HepG2 (cell line): Measurements from ENCODE around the gene CCL8. TPM values are rescaled to one million over a fixed set of nuclear protein-coding genes. Genes with fewer than 3 reads are reported as not detected.

Source experiments
- ATAC-seq: fragments of 200-7000 bp; cut with Tn5 transposase; 3 replicates; pipeline ENCODE4 v1.9.1; 2020; ENCODE audit warnings: mild to moderate bottlenecking, moderate library complexity
- BruUV-seq: library from RNA; stranded (reverse); fragments of 400-500 nt; replicated peaks from 2 replicates; lab custom pipeline; 2021; lab: Mats Ljungman, UMichigan
- CTCF ChIA-PET: fragments of 300-600 bp; formaldehyde crosslinking; extraction: SDS; loops from one replicate; lab custom pipeline; 2021; ENCODE audit warnings: low total read pairs, inconsistent platforms, low intra/inter-chr PET ratio; lab: Yijun Ruan, JAX
- POLR2A ChIA-PET: fragments of 350-600 bp; sonication (Branson Sonifier 250); formaldehyde crosslinking; loops from one replicate; lab custom pipeline; 2020; ENCODE audit warnings: antibody characterized with exemption, inconsistent platforms; lab: Yijun Ruan, JAX
- DNase-seq: peaks from one replicate; pipeline ENCODE4 v3.0.0-alpha.2; 2015; ENCODE audit warnings: low spot score
- FAIRE-seq: peaks from 3 replicates; lab custom pipeline; 2011; peaks lifted over from hg19 to GRCh38; lab: Jason Lieb, UNC
- H2AFZ ChIP-seq: one replicate; pipeline ENCODE4 v1.6.1; 2011; ENCODE audit warnings: low read length, inconsistent platforms
- H3K27ac ChIP-seq: fragments of 300-600 bp; 3 replicates; pipeline ENCODE4 v1.8.0; 2011; ENCODE audit warnings: mixed run types, mild to moderate bottlenecking, mixed read lengths, low read length, inconsistent platforms; ENCODE audit not compliant: insufficient read depth; ENCODE audit errors: extremely low read length
- H3K27me3 ChIP-seq, 2 experiments: fragments of 200-600 bp in 1 of 2; 2 replicates in 1 of 2; 3 replicates in 1 of 2; pipeline versions ENCODE4 v1.6.0 to v1.8.0; 2011; ENCODE audit warnings: low read length in 2 of 2, mild to moderate bottlenecking in 2 of 2, moderate library complexity in 2 of 2, inconsistent platforms in 1 of 2; ENCODE audit not compliant: insufficient read depth in 2 of 2, control insufficient read depth in 1 of 2
- H3K36me3 ChIP-seq, 2 experiments: fragments of 200-600 bp in 1 of 2; replicated peaks in 1 of 2; 2 replicates in 1 of 2; 3 replicates in 1 of 2; pipeline versions ENCODE4 v1.5.1 to v1.8.0; 2011; ENCODE audit warnings: low read length in 2 of 2, inconsistent platforms in 1 of 2; ENCODE audit not compliant: insufficient read depth in 2 of 2, control insufficient read depth in 1 of 2
- H3K4me1 ChIP-seq: 2 replicates; pipeline ENCODE4 v1.5.1; 2012; ENCODE audit warnings: low read length, inconsistent platforms; ENCODE audit not compliant: insufficient read depth
- H3K4me2 ChIP-seq: 2 replicates; pipeline ENCODE4 v1.6.0; 2011; ENCODE audit warnings: low read depth, low read length, inconsistent platforms
- H3K4me3 ChIP-seq, 3 experiments: fragments of 200-600 bp in 1 of 3; sonication (generic), shearing (Covaris generic) in 1 of 3; replicated peaks in 1 of 3; 2 replicates each; pipeline ENCODE4 v1.5.1; 2011 to 2016; ENCODE audit warnings: low read length in 3 of 3, inconsistent platforms in 2 of 3, low read depth in 2 of 3, mild to moderate bottlenecking in 2 of 3, control low read depth in 1 of 3, mixed read lengths in 1 of 3; ENCODE audit not compliant: insufficient read depth in 1 of 3
- H3K79me2 ChIP-seq: one replicate; pipeline ENCODE4 v1.6.1; 2011; ENCODE audit warnings: low read length, inconsistent platforms; ENCODE audit not compliant: insufficient read depth
- H3K9ac ChIP-seq: 2 replicates; pipeline ENCODE4 v1.6.0; 2011; ENCODE audit warnings: mild to moderate bottlenecking, low read depth, low read length, inconsistent platforms; ENCODE audit not compliant: insufficient read depth
- H3K9me3 ChIP-seq: 2 replicates; pipeline ENCODE4 v1.5.1; 2012; ENCODE audit warnings: mild to moderate bottlenecking, low read length
- H4K20me1 ChIP-seq: 2 replicates; pipeline ENCODE4 v1.6.0; 2011; ENCODE audit warnings: inconsistent platforms, mild to moderate bottlenecking, low read length, moderate library complexity; ENCODE audit not compliant: insufficient read depth
- ATM ChIP-seq: fragments of 450-650 bp; IDR thresholded peaks from 2 replicates; pipeline ENCODE4 v1.7.1; 2017; ENCODE audit warnings: mild to moderate bottlenecking, borderline replicate concordance
- BCL3 ChIP-seq: sonication (generic); formaldehyde crosslinking; IDR thresholded peaks from 2 replicates; pipeline ENCODE4 v1.5.1; 2020; ENCODE audit warnings: mild to moderate bottlenecking, missing genetic modification reagents, moderate library complexity
- CBX1 ChIP-seq: IDR thresholded peaks from one replicate; pipeline ENCODE4 v1.6.1; 2016; ENCODE audit warnings: antibody characterized with exemption, low read depth
- CTCF ChIP-seq: sonication (generic); formaldehyde crosslinking; IDR thresholded peaks from 2 replicates; pipeline ENCODE4 v1.5.0; 2020; ENCODE audit warnings: mild to moderate bottlenecking, missing genetic modification reagents, moderate library complexity
- GTF3A ChIP-seq: sonication (generic); formaldehyde crosslinking; conservative IDR thresholded peaks from 2 replicates; pipeline ENCODE4 v1.4.0; 2020; ENCODE audit warnings: mild to moderate bottlenecking, missing genetic modification reagents
- KAT2B ChIP-seq: fragments of 150-350 bp; IDR thresholded peaks from 2 replicates; pipeline ENCODE4 v1.6.1; 2014; ENCODE audit warnings: low read depth, low read length, borderline replicate concordance
- MEIS2 ChIP-seq: sonication (generic); formaldehyde crosslinking; IDR thresholded peaks from 2 replicates; pipeline ENCODE4 v1.9.0; 2021; ENCODE audit warnings: mild to moderate bottlenecking, missing genetic modification reagents
- PLSCR1 ChIP-seq: sonication (generic); formaldehyde crosslinking; IDR thresholded peaks from 2 replicates; pipeline ENCODE4 v1.5.0; 2020; ENCODE audit warnings: missing genetic modification reagents, mild to moderate bottlenecking, borderline replicate concordance
- SNAPC2 ChIP-seq: sonication (generic); formaldehyde crosslinking; IDR thresholded peaks from 2 replicates; pipeline ENCODE4 v1.8.1; 2022; ENCODE audit warnings: mild to moderate bottlenecking, missing genetic modification reagents
- SP5 ChIP-seq: IDR thresholded peaks from 2 replicates; pipeline ENCODE4 v1.6.1; 2016; ENCODE audit warnings: low read depth, borderline replicate concordance
- ZFP1 ChIP-seq: IDR thresholded peaks from 2 replicates; pipeline ENCODE4 v1.6.1; 2016
- ZNF326 ChIP-seq: sonication (generic); formaldehyde crosslinking; IDR thresholded peaks from 2 replicates; pipeline ENCODE4 v1.4.0; 2020; ENCODE audit warnings: missing genetic modification reagents, borderline replicate concordance
- ZNF543 ChIP-seq: sonication (generic); formaldehyde crosslinking; IDR thresholded peaks from 2 replicates; pipeline ENCODE4 v1.4.0; 2020; ENCODE audit warnings: mild to moderate bottlenecking, missing genetic modification reagents
- ZNF891 ChIP-seq: sonication (generic); formaldehyde crosslinking; IDR thresholded peaks from 2 replicates; pipeline ENCODE4 v1.5.0; 2020; ENCODE audit warnings: mild to moderate bottlenecking, missing genetic modification reagents
- WGBS: methylation state at CpG from one replicate; pipeline ENCODE4 v1.1.6; 2017; ENCODE audit warnings: low lambda C conversion rate; 5-methylcytosine and 5-hydroxymethylcytosine counted together
- in situ Hi-C: cut with HindIII; loops from 2 replicates; pipeline ENCODE4 v1.10.0; 2017; ENCODE audit warnings: low pct_unique_long_range_greater_than_20kb; ENCODE audit not compliant: extremely low pct_ligation_motif_present
- intact Hi-C: fragments of 100-400 bp; cut with micrococcal nuclease; formaldehyde crosslinking; loops from one replicate; pipeline ENCODE4 v1.10.0; 2022; ENCODE audit not compliant: unreplicated experiment
- polyA plus RNA-seq, 8 experiments: library from polyadenylated mRNA; depleted of rRNA in 3 of 8; stranded (reverse) in 7 of 8; unstranded in 1 of 8; fragments of >200 nt; fragmentation: Illumina TruSeq in 4 of 8; extraction: Trizol in 4 of 8; gene quantifications; 2 replicates each; pipeline versions ENCODE4 v1.2.1 to v1.2.3, GENCODE V29; 2011 to 2016; ENCODE audit warnings: low read depth in 4 of 8, missing spikeins in 1 of 8, mixed read lengths in 1 of 8; ENCODE audit not compliant: insufficient read depth in 1 of 8
- total RNA-seq, 5 experiments: library from RNA; depleted of rRNA; stranded (reverse); fragments of >200 nt; fragmentation: Illumina TruSeq; extraction: Trizol; gene quantifications; 2 replicates each; pipeline ENCODE4 v1.2.3, GENCODE V29; 2016; ENCODE audit warnings: low read depth in 1 of 5

CCL8 gene
- total and polyA plus RNA-seq, 2 of the 13 experiments (the other 11 are each of a cell fraction or from before 2014, with no cell fraction given), result not detected

GRCh38 chr17:34302636-34303035, 16.6 kb upstream of the CCL8 start:
- CTCF ChIA-PET, result no interaction called here
- intact Hi-C loops, result no loop called here
- H3K4me1 ChIP-seq, result no peaks in the 10 kb centered on the region
- in situ Hi-C loops, result no loop called here
- no peaks in the 10 kb centered on the region for H3K9me3 ChIP-seq
- H3K4me3 ChIP-seq, result no peak overlapping the region
- BruUV-seq, result no TSS peak
- no peaks in the 10 kb centered on the region for H3K36me3 ChIP-seq
- H3K79me2 ChIP-seq, result no peaks in the 10 kb centered on the region
- H3K27ac ChIP-seq, result no peak overlapping the region
- no peak overlapping the region for H2AFZ ChIP-seq
- FAIRE-seq (no peak), ATAC-seq (no peak), DNase-seq (no peak)
- POLR2A ChIA-PET, result no interaction called here
- H3K27me3 ChIP-seq, result no peaks in the 10 kb centered on the region
- 0% methylated on average over 1 of the region's 1 CpG for WGBS
- H4K20me1 ChIP-seq, result no peaks in the 10 kb centered on the region
- TF ChIP-seq ZNF326 (CRISPR knock-in tag), result no peak
- no peak for TF ChIP-seq CBX1
- no peak for TF ChIP-seq ZNF543
- TF ChIP-seq KAT2B, result no peak
- TF ChIP-seq BCL3 (CRISPR knock-in tag), result no peak
- no peak for TF ChIP-seq GTF3A (CRISPR knock-in tag)
- no peak for TF ChIP-seq PLSCR1 (CRISPR knock-in tag)
- no peak for TF ChIP-seq ZFP1 (CRISPR knock-in tag)
- TF ChIP-seq SP5 (CRISPR knock-in tag), result no peak
- no peak for TF ChIP-seq CTCF (CRISPR knock-in tag)
- TF ChIP-seq ZNF891 (CRISPR knock-in tag), result no peak
- no peak for TF ChIP-seq SNAPC2 (CRISPR knock-in tag)
- no peak for TF ChIP-seq MEIS2 (CRISPR knock-in tag)
- TF ChIP-seq ATM, result no peak
- H3K9ac ChIP-seq, result no peak overlapping the region
- H3K4me2 ChIP-seq, result no peak overlapping the region
